Keratinocyte (primary cell): ENCODE measurements around the gene KIF3C. TPM values are rescaled to one million over a fixed set of nuclear protein-coding genes. Genes with fewer than 3 reads are reported as not detected.

Experiments used
- DNase-seq: peaks from one replicate; pipeline ENCODE4 v3.0.0-alpha.2; 2011; ENCODE audit warnings: low read depth, missing footprints, low spot score
- FAIRE-seq: peaks from 2 replicates; lab custom pipeline; 2011; peaks lifted over from hg19 to GRCh38; lab: Jason Lieb, UNC
- H2AFZ ChIP-seq: 2 replicates; pipeline ENCODE4 v1.6.0; 2012; ENCODE audit warnings: low read length, control low read depth, inconsistent platforms; ENCODE audit not compliant: control insufficient read depth
- H3K27ac ChIP-seq: 2 replicates; pipeline ENCODE4 v1.5.1; 2011; ENCODE audit warnings: low read length; ENCODE audit not compliant: control insufficient read depth, insufficient read depth
- H3K27me3 ChIP-seq: 3 replicates; pipeline ENCODE4 v1.6.0; 2011; ENCODE audit warnings: low read length; ENCODE audit not compliant: control insufficient read depth, insufficient read depth; ENCODE audit errors: extremely low read depth
- H3K36me3 ChIP-seq, 2 experiments: 2 replicates in 1 of 2; 3 replicates in 1 of 2; pipeline ENCODE4 v1.5.1; 2011; ENCODE audit warnings: low read length in 2 of 2, mild to moderate bottlenecking in 1 of 2; ENCODE audit not compliant: control insufficient read depth in 2 of 2, insufficient read depth in 2 of 2; ENCODE audit errors: extremely low read depth in 1 of 2
- H3K4me1 ChIP-seq: 3 replicates; pipeline ENCODE4 v1.5.1; 2011; ENCODE audit warnings: low read length; ENCODE audit not compliant: control insufficient read depth, insufficient read depth; ENCODE audit errors: extremely low read depth
- H3K4me2 ChIP-seq: 3 replicates; pipeline ENCODE4 v1.6.0; 2011; ENCODE audit warnings: low read depth, low read length; ENCODE audit not compliant: control insufficient read depth, insufficient read depth; ENCODE audit errors: extremely low read depth
- H3K4me3 ChIP-seq, 3 experiments: fragments of 200-600 bp in 1 of 3; sonication (generic) in 1 of 3; 2 replicates in 2 of 3; 3 replicates in 1 of 3; pipeline ENCODE4 v1.5.1; 2011 to 2016; ENCODE audit warnings: low read length in 3 of 3, mild to moderate bottlenecking in 3 of 3, control low read depth in 2 of 3, inconsistent platforms in 1 of 3, low read depth in 1 of 3, mixed read lengths in 1 of 3, mixed run types in 1 of 3, moderate library complexity in 1 of 3; ENCODE audit not compliant: control insufficient read depth in 2 of 3, insufficient read depth in 2 of 3; ENCODE audit errors: extremely low read depth in 1 of 3
- H3K79me2 ChIP-seq: 2 replicates; pipeline ENCODE4 v1.6.0; 2012; ENCODE audit warnings: low read length; ENCODE audit not compliant: control insufficient read depth, insufficient read depth
- H3K9ac ChIP-seq: 3 replicates; pipeline ENCODE4 v1.6.0; 2011; ENCODE audit warnings: low read length; ENCODE audit not compliant: control insufficient read depth, insufficient read depth; ENCODE audit errors: extremely low read depth
- H3K9me1 ChIP-seq: 3 replicates; pipeline ENCODE4 v1.6.0; 2011; ENCODE audit warnings: low read length; ENCODE audit not compliant: control insufficient read depth, insufficient read depth; ENCODE audit errors: extremely low read depth
- H3K9me3 ChIP-seq: 2 replicates; pipeline ENCODE4 v1.5.1; 2012; ENCODE audit warnings: low read depth, low read length; ENCODE audit not compliant: control insufficient read depth
- H4K20me1 ChIP-seq: 3 replicates; pipeline ENCODE4 v1.6.0; 2011; ENCODE audit warnings: low read length; ENCODE audit not compliant: control insufficient read depth, insufficient read depth; ENCODE audit errors: extremely low read depth
- CTCF ChIP-seq, 3 experiments: IDR thresholded peaks in 1 of 3; conservative IDR thresholded peaks in 1 of 3; optimal IDR thresholded peaks in 1 of 3; 2 replicates in 2 of 3; 3 replicates in 1 of 3; pipeline versions ENCODE3 to v1.5.1; 2011; ENCODE audit warnings: low read length in 3 of 3, mild to moderate bottlenecking in 3 of 3, moderate library complexity in 2 of 3, control low read depth in 1 of 3, inconsistent platforms in 1 of 3; ENCODE audit not compliant: insufficient read depth in 2 of 3; ENCODE audit errors: extremely low read depth in 1 of 3
- EZH2 ChIP-seq: IDR thresholded peaks from one replicate; pipeline ENCODE4 v1.6.1; 2012; ENCODE audit warnings: inconsistent platforms, mild to moderate bottlenecking, low read length, moderate library complexity
- dilution Hi-C: fragments of 300-500 bp; cut with MboI; formaldehyde crosslinking; loops from one replicate; pipeline ENCODE4 v1.7.0; 2020; ENCODE audit warnings: low sequenced_read_pairs; ENCODE audit not compliant: extremely low pct_ligation_motif_present
- polyA plus RNA-seq, 5 experiments: library from polyadenylated mRNA; depleted of rRNA in 3 of 5; stranded (reverse) in 3 of 5; stranded (forward) in 1 of 5; unstranded in 1 of 5; fragments of >200 nt; gene quantifications; 1 replicate in 1 of 5; 2 replicates in 3 of 5; 3 replicates in 1 of 5; pipeline versions ENCODE4 v1.2.1 to v1.2.3, GENCODE V29; 2011 to 2012; ENCODE audit warnings: missing spikeins in 2 of 5, low read depth in 1 of 5, low replicate concordance in 1 of 5

Gene KIF3C
- polyA plus RNA-seq, 1 donor (not counting 4 experiments of a cell fraction or from before 2014, with no cell fraction given) = 6.5 TPM

GRCh38 chr2:25920786-25921415 lies 61.4 kb downstream of the KIF3C start:
- no peak overlapping the region for H3K9ac ChIP-seq
- TF ChIP-seq EZH2 (no peak), CTCF (optimal IDR thresholded peaks at IDR 0.05 in 1 of 3, IDR thresholded peaks at IDR 0.05 in 1 of 3, conservative IDR thresholded peaks at IDR 0.05 in 1 of 3; ENCODE audit: extremely low read depth in 1 of 3, insufficient read depth in 2 of 3, low read length in 3 of 3) (no peak)
- dilution Hi-C loops = no loop called here
- H3K79me2 ChIP-seq = no peaks in the 10 kb centered on the region
- no peaks in the 10 kb centered on the region for H4K20me1 ChIP-seq
- no peaks in the 10 kb centered on the region for H3K4me1 ChIP-seq
- no peaks in the 10 kb centered on the region for H3K27me3 ChIP-seq
- no peak overlapping the region for H3K27ac ChIP-seq
- H3K9me1 ChIP-seq = no peaks in the 10 kb centered on the region
- H3K4me3 ChIP-seq = no peak overlapping the region
- no peak overlapping the region for H2AFZ ChIP-seq
- H3K36me3 ChIP-seq = no peaks in the 10 kb centered on the region
- no peak for FAIRE-seq
- DNase-seq = no peak
- H3K4me2 ChIP-seq = no peak overlapping the region
- H3K9me3 ChIP-seq = no peaks in the 10 kb centered on the region

GRCh38 chr2:25920336-25920735 lies 62.0 kb downstream of the KIF3C start:
- dilution Hi-C loops = no loop called here
- Histone ChIP-seq H3K4me2 (no peak overlapping the region), H3K4me1 (no peaks in the 10 kb centered on the region), H3K36me3 (no peaks in the 10 kb centered on the region), H4K20me1 (no peaks in the 10 kb centered on the region), H3K4me3 (no peak overlapping the region), H3K27me3 (no peaks in the 10 kb centered on the region), H3K27ac (no peak overlapping the region), H2AFZ (no peak overlapping the region), H3K9ac (no peak overlapping the region), H3K79me2 (no peaks in the 10 kb centered on the region), H3K9me3 (no peaks in the 10 kb centered on the region), H3K9me1 (no peaks in the 10 kb centered on the region)
- no peak for TF ChIP-seq EZH2
- TF ChIP-seq CTCF (optimal IDR thresholded peaks at IDR 0.05 in 1 of 3, IDR thresholded peaks at IDR 0.05 in 1 of 3, conservative IDR thresholded peaks at IDR 0.05 in 1 of 3; ENCODE audit: extremely low read depth in 1 of 3, insufficient read depth in 2 of 3, low read length in 3 of 3) = no peak
- DNase-seq (no peak), FAIRE-seq (no peak)
